ENCODE data around the gene CCBE1. TPM values are rescaled to one million over a fixed set of nuclear protein-coding genes. Genes with fewer than 3 reads are reported as not detected.

CCBE1 gene
- total and polyA plus RNA-seq, 2 of the 4 experiments (the other 2 are of a cell fraction), result 64.8 to 148 TPM

- Histone ChIP-seq H3K4me2 (ENCODE audit: low read depth, low read length) (no peak overlapping the region), H3K36me3 (ENCODE audit: control insufficient read depth, insufficient read depth, low read length) (no peaks in the 10 kb centered on the region), H2BK15ac (ENCODE audit: low read depth, low read length) (no peak overlapping the region), H3K9me3 (ENCODE audit: control insufficient read depth, insufficient read depth, low read length) (no peaks in the 10 kb centered on the region), H3K4me3 (ENCODE audit: insufficient read depth, low read depth, low read length) (no peak overlapping the region), H2AFZ (replicated peaks; ENCODE audit: low read length, poor library complexity) (no peak overlapping the region), H3K14ac (replicated peaks; ENCODE audit: low read depth, low read length) (no peak overlapping the region), H2AK5ac (ENCODE audit: low read depth, low read length) (no peak overlapping the region), H3K9me1 (ENCODE audit: insufficient read depth, low read length) (no peaks in the 10 kb centered on the region), H4K8ac (ENCODE audit: low read depth in 2 of 2, low read length in 2 of 2) (no peak overlapping the region), H2AK9ac (replicated peaks; ENCODE audit: low read depth, low read length, poor library complexity) (no peak overlapping the region), H4K91ac (ENCODE audit: insufficient read depth, low read depth, low read length) (no peak overlapping the region), H3K56ac (ENCODE audit: extremely low read depth, insufficient read depth, low read length) (no peak overlapping the region), H2BK20ac (ENCODE audit: low read depth, low read length) (0 out of 2 replicates have a peak overlapping the region, but pooled peaks have one; percentile 5), H3K18ac (ENCODE audit: low read depth, low read length) (no peak overlapping the region), H3K27me3 (ENCODE audit: control insufficient read depth, insufficient read depth, low read length) (no peaks in the 10 kb centered on the region), H3K23ac (ENCODE audit: low read depth, low read length) (no peak overlapping the region), H2BK5ac (ENCODE audit: low read depth, low read length, poor library complexity, severe bottlenecking) (no peak overlapping the region), H3K4me1 (ENCODE audit: control insufficient read depth, insufficient read depth, low read length) (peaks cover 9% of the 10 kb centered on the region), H4K5ac (ENCODE audit: low read depth, low read length) (no peak overlapping the region), H4K20me1 (ENCODE audit: insufficient read depth, low read length) (peaks cover 5% of the 10 kb centered on the region; the same call in 1 of the 2 replicates), H3K9ac (ENCODE audit: low read depth, low read length) (no peak overlapping the region), H3K79me1 (ENCODE audit: low read depth in 1 of 2, low read length in 2 of 2) (peaks cover 35 to 55% of the 10 kb centered on the region in 2 experiments), H3K27ac (ENCODE audit: insufficient read depth, low read length) (no peak overlapping the region), H3K4ac (ENCODE audit: low read depth, low read length) (no peak overlapping the region), H2BK120ac (ENCODE audit: low read depth, low read length) (no peak overlapping the region)
- BruUV-seq (replicated peaks), result no TSS peak
- ATAC-seq (ENCODE audit: low read depth) (peak; percentile 73), DNase-seq (peak; percentile 58)
- intact Hi-C loops (cut with micrococcal nuclease) (loop anchor here (1.0 kb wide), 3 partner anchors 65 to 192 kb away; no protein-coding TSS in a partner anchor), in situ Hi-C loops (cut with MboI; ENCODE audit: low sequenced_read_pairs) (loop anchor here (5.0 to 25.0 kb wide), 3 partner anchors 63 to 191 kb away; partner anchors contain the start of gene CCBE1), dilution Hi-C loops (cut with HindIII; ENCODE audit: low sequenced_read_pairs, unreplicated experiment) (no loop called here)
- TF ChIP-seq FOS (IDR thresholded peaks at IDR 0.05; ENCODE audit: low read depth, low read length), result no peak
- TF ChIP-seq, protein P1, sequence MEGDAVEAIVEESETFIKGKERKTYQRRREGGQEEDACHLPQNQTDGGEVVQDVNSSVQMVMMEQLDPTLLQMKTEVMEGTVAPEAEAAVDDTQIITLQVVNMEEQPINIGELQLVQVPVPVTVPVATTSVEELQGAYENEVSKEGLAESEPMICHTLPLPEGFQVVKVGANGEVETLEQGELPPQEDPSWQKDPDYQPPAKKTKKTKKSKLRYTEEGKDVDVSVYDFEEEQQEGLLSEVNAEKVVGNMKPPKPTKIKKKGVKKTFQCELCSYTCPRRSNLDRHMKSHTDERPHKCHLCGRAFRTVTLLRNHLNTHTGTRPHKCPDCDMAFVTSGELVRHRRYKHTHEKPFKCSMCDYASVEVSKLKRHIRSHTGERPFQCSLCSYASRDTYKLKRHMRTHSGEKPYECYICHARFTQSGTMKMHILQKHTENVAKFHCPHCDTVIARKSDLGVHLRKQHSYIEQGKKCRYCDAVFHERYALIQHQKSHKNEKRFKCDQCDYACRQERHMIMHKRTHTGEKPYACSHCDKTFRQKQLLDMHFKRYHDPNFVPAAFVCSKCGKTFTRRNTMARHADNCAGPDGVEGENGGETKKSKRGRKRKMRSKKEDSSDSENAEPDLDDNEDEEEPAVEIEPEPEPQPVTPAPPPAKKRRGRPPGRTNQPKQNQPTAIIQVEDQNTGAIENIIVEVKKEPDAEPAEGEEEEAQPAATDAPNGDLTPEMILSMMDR (conservative IDR thresholded peaks at IDR 0.05; ENCODE audit: low read depth, low read length), result peak; percentile 78
- peak; percentile 89 for TF ChIP-seq RAD21 (IDR thresholded peaks at IDR 0.05; ENCODE audit: low read length)
- peak; percentile 89 for TF ChIP-seq SMC3 (IDR thresholded peaks at IDR 0.05; ENCODE audit: low read depth, low read length)
- no peak for TF ChIP-seq ELK1 (IDR thresholded peaks at IDR 0.05; ENCODE audit: borderline replicate concordance, low read depth, low read length)
- TF ChIP-seq RFX5 (IDR thresholded peaks at IDR 0.05; ENCODE audit: low read depth, low read length), result no peak
- CTCF ChIA-PET, result interaction anchor here (0.7 to 3.3 kb wide), 8 partner anchors 19 to 191 kb away, joined by 3 to 33 read pairs (median 4); partner anchors contain the start of gene CCBE1
- WGBS, 2 experiments (ENCODE audit: extremely low coverage in 2 of 2, insufficient read length in 1 of 2), result no CpG with 5 or more reads among the region's 1 CpG
- POLR2A ChIA-PET (ENCODE audit: unreplicated experiment), result no interaction called here
Observed at GRCh38 chr18:59631583-59632181, 65.5 kb downstream of the CCBE1 start.

Data from IMR-90 (cell line).